A673 (cell line): Measurements from ENCODE around the gene PAX9.

ENCODE experiments used
- CTCF ChIP-seq: fragments of 300-800, 200-600 bp; sonication (generic); conservative IDR thresholded peaks from 2 replicates; pipeline ENCODE4 v1.5.1; 2017; ENCODE audit warnings: low read depth, mild to moderate bottlenecking, antibody characterized with exemption, low read length, moderate library complexity, mixed read lengths
- EZH2 ChIP-seq: fragments of 200-600 bp; sonication (generic); IDR thresholded peaks from 2 replicates; pipeline ENCODE4 v1.6.1; 2017; ENCODE audit warnings: borderline replicate concordance, low read depth, mild to moderate bottlenecking, mixed read lengths, antibody characterized with exemption, low read length; ENCODE audit not compliant: poor library complexity, severe bottlenecking

GRCh38 chr14:36671149-36671548 is 9.5 kb downstream of the PAX9 start:
- TF ChIP-seq CTCF (no peak), EZH2 (no peak)
